Stimulated activated CD4-positive, alpha-beta T cell treated with anti-CD3 and anti-CD28 coated beads, Interleukin-12 subunit alpha, Interleukin-12 subunit beta, amount 100 ng/mL, for 4 hours (primary cell): ENCODE measurements around the gene P3H4.
"Not testable (repeated sequence)": the region's sequence is repeated elsewhere in the genome, so short reads cannot be mapped to it uniquely, and the experiment has no call there.

Experiments used
- DNase-seq: peaks from one replicate; pipeline ENCODE4 v3.0.0-alpha.2; 2020

P3H4 gene

GRCh38 chr17:41792845-41793783 lies 18.6 kb downstream of the P3H4 start:
- DNase-seq = no peak

- DNase-seq = no peak
Measured at GRCh38 chr17:41787021-41787418, 24.7 kb downstream of the P3H4 start.

- peak; percentile 85 for DNase-seq
Measured at GRCh38 chr17:41786227-41787020, 25.3 kb downstream of the P3H4 start, which contains the start of gene JUP. Gene JUP (minus strand): TSS chr17:41786711. CDS start chr17:41771854, 14,857 bp downstream.

GRCh38 chr17:41785859-41786226 lies 25.9 kb downstream of the P3H4 start:
- no peak for DNase-seq

GRCh38 chr17:41785091-41785858 lies 26.5 kb downstream of the P3H4 start:
- DNase-seq = no peak

- DNase-seq = no peak
Measured at GRCh38 chr17:41784207-41784744, 27.5 kb downstream of the P3H4 start.

- no peak for DNase-seq
Measured at GRCh38 chr17:41782142-41782541, 29.6 kb downstream of the P3H4 start.

- no peak for DNase-seq
Measured at GRCh38 chr17:41781404-41782110, 30.2 kb downstream of the P3H4 start.

GRCh38 chr17:41779954-41780353 lies 31.8 kb downstream of the P3H4 start:
- no peak for DNase-seq

- DNase-seq = no peak
Measured at GRCh38 chr17:41777574-41778188, 34.1 kb downstream of the P3H4 start.

- no peak for DNase-seq
Measured at GRCh38 chr17:41777157-41777573, 34.6 kb downstream of the P3H4 start.

- not testable (repeated sequence) for DNase-seq
Measured at GRCh38 chr17:41776262-41776900, 35.4 kb downstream of the P3H4 start.

- no peak for DNase-seq
Measured at GRCh38 chr17:41775394-41776226, 36.1 kb downstream of the P3H4 start.

GRCh38 chr17:41773731-41774193 lies 38.0 kb downstream of the P3H4 start:
- no peak for DNase-seq

GRCh38 chr17:41773190-41773588 lies 38.6 kb downstream of the P3H4 start:
- DNase-seq = no peak

GRCh38 chr17:41772586-41773189 lies 39.1 kb downstream of the P3H4 start:
- no peak for DNase-seq

GRCh38 chr17:41772218-41772585 lies 39.5 kb downstream of the P3H4 start:
- DNase-seq = no peak

GRCh38 chr17:41771389-41772206 lies 40.2 kb downstream of the P3H4 start:
- no peak for DNase-seq

GRCh38 chr17:41769985-41770384 lies 41.8 kb downstream of the P3H4 start:
- no peak for DNase-seq
